Vagina (tissue), 2 donors: ENCODE measurements around the gene SLC16A11.

ENCODE experiments used
- POLR2AphosphoS5 ChIP-seq, 2 donors: sonication (generic); formaldehyde crosslinking; IDR thresholded peaks; one replicate each; pipeline ENCODE4 v1.9.0; 2017; ENCODE audit warnings: antibody characterized with exemption in 2 of 2, mild to moderate bottlenecking in 2 of 2, low read depth in 1 of 2; ENCODE audit not compliant: insufficient read depth in 1 of 2
- TF ChIP-seq, protein P1 (sequence below), 3 experiments: fragments of 450-650 bp in 2 of 3; fragments of 200-600 bp in 1 of 3; sonication (generic) in 1 of 3; IDR thresholded peaks; one replicate each; pipeline ENCODE4 v1.5.1; 2017 to 2019; ENCODE audit warnings: antibody characterized with exemption in 3 of 3, mild to moderate bottlenecking in 2 of 3, moderate library complexity in 2 of 3

- no peak for TF ChIP-seq POLR2AphosphoS5 (IDR thresholded peaks at IDR 0.05; ENCODE audit: insufficient read depth in 1 of 2, low read depth in 1 of 2)
- TF ChIP-seq, protein P1, sequence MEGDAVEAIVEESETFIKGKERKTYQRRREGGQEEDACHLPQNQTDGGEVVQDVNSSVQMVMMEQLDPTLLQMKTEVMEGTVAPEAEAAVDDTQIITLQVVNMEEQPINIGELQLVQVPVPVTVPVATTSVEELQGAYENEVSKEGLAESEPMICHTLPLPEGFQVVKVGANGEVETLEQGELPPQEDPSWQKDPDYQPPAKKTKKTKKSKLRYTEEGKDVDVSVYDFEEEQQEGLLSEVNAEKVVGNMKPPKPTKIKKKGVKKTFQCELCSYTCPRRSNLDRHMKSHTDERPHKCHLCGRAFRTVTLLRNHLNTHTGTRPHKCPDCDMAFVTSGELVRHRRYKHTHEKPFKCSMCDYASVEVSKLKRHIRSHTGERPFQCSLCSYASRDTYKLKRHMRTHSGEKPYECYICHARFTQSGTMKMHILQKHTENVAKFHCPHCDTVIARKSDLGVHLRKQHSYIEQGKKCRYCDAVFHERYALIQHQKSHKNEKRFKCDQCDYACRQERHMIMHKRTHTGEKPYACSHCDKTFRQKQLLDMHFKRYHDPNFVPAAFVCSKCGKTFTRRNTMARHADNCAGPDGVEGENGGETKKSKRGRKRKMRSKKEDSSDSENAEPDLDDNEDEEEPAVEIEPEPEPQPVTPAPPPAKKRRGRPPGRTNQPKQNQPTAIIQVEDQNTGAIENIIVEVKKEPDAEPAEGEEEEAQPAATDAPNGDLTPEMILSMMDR (IDR thresholded peaks at IDR 0.05): no peak
Measured at GRCh38 chr17:7068268-7068667, 24.4 kb upstream of the SLC16A11 start.
